Liver (tissue), 3 donors: ENCODE results near the gene LYSMD1.

Experiments used
- ATF3 ChIP-seq: IDR thresholded peaks from 2 replicates; pipeline ENCODE4 v1.6.1; 2016; ENCODE audit warnings: antibody characterized with exemption
- CTCF ChIP-seq: fragments of 150-350 bp; IDR thresholded peaks from 2 replicates; pipeline ENCODE4 v1.5.1; 2017; ENCODE audit warnings: improper control_type of control experiment, low read depth, low read length; ENCODE audit not compliant: missing input control
- EGR1 ChIP-seq, 2 donors: IDR thresholded peaks; 2 replicates each; pipeline ENCODE4 v1.6.1; 2016 to 2018; ENCODE audit warnings: antibody characterized with exemption in 2 of 2, low read depth in 2 of 2
- FOXA1 ChIP-seq: IDR thresholded peaks from 2 replicates; pipeline ENCODE4 v1.6.1; 2016; ENCODE audit warnings: antibody characterized with exemption
- GABPA ChIP-seq, 2 donors: IDR thresholded peaks in 1 of 2; conservative IDR thresholded peaks in 1 of 2; 2 replicates each; pipeline ENCODE4 v1.6.1; 2016; ENCODE audit warnings: antibody characterized with exemption in 2 of 2, mild to moderate bottlenecking in 1 of 2, moderate library complexity in 1 of 2
- HNF4G ChIP-seq: IDR thresholded peaks from 2 replicates; pipeline ENCODE4 v1.6.1; 2016; ENCODE audit warnings: antibody characterized with exemption
- JUND ChIP-seq, 2 donors: IDR thresholded peaks; 2 replicates each; pipeline ENCODE4 v1.6.1; 2016; ENCODE audit warnings: antibody characterized with exemption in 2 of 2
- MAX ChIP-seq: IDR thresholded peaks from 2 replicates; pipeline ENCODE4 v1.6.1; 2016; ENCODE audit warnings: antibody characterized with exemption
- RAD21 ChIP-seq, 2 donors: IDR thresholded peaks; 2 replicates each; pipeline ENCODE4 v1.6.1; 2016; ENCODE audit warnings: antibody characterized with exemption in 2 of 2, mild to moderate bottlenecking in 2 of 2
- REST ChIP-seq: IDR thresholded peaks from 2 replicates; pipeline ENCODE4 v1.6.1; 2016; ENCODE audit warnings: antibody characterized with exemption, mild to moderate bottlenecking
- SP1 ChIP-seq: IDR thresholded peaks from 2 replicates; pipeline ENCODE4 v1.6.1; 2018; ENCODE audit warnings: antibody characterized with exemption, mild to moderate bottlenecking
- TAF1 ChIP-seq: conservative IDR thresholded peaks from 2 replicates; pipeline ENCODE4 v1.6.1; 2016; ENCODE audit warnings: antibody characterized with exemption, mild to moderate bottlenecking
- YY1 ChIP-seq: IDR thresholded peaks from 2 replicates; pipeline ENCODE4 v1.6.1; 2016; ENCODE audit warnings: antibody characterized with exemption, mild to moderate bottlenecking
- ZBTB33 ChIP-seq: IDR thresholded peaks from 2 replicates; pipeline ENCODE4 v1.6.1; 2016; ENCODE audit warnings: antibody characterized with exemption
- donor health status: healthy.
- donor health status: healthy.

- TF ChIP-seq CTCF: no peak
- no peak for TF ChIP-seq JUND (IDR thresholded peaks at IDR 0.05)
- TF ChIP-seq TAF1: no peak
- TF ChIP-seq ATF3: no peak
- no peak for TF ChIP-seq FOXA1
- TF ChIP-seq GABPA (IDR thresholded peaks at IDR 0.05 in 1 of 2, conservative IDR thresholded peaks at IDR 0.05 in 1 of 2): no peak
- no peak for TF ChIP-seq RAD21 (IDR thresholded peaks at IDR 0.05)
- no peak for TF ChIP-seq REST
- no peak for TF ChIP-seq ZBTB33
- no peak for TF ChIP-seq SP1
- TF ChIP-seq MAX: no peak
- TF ChIP-seq YY1: no peak
- no peak for TF ChIP-seq HNF4G
- no peak for TF ChIP-seq EGR1 (IDR thresholded peaks at IDR 0.05; ENCODE audit: low read depth in 2 of 2)
These were observed 6.3 kb downstream of the LYSMD1 start for GRCh38 chr1:151159373-151159772.
